ENCODE data around the gene STPG2. TPM values are rescaled to one million over a fixed set of nuclear protein-coding genes. Genes with fewer than 3 reads are reported as not detected.

STPG2 gene
- total and polyA plus RNA-seq, 2 of the 4 experiments (the other 2 are of a cell fraction) = not detected

DNA sequence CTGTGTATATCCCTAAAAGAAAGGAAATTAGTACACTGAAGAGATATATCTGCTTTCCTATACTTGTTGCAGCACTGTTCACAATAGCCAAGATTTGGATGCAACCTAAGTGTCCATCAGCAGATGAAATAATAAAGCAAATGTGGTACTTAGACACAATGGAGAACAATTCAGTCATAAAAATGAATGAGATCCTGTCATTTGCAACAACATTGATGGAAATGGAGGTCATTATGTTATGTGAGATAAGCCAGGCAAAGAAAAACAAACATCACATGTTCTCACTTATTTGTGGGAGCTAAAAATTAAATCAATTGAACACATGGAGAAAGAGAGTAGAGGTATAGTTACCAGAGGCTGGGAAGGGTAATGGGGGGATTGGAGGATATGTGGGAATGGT lies 611.9 kb downstream of the STPG2 start:
- Histone ChIP-seq H2AFZ (replicated peaks; ENCODE audit: low read length, poor library complexity) (no peak overlapping the region), H2BK5ac (ENCODE audit: low read depth, low read length, poor library complexity, severe bottlenecking) (no peak overlapping the region), H2BK20ac (ENCODE audit: low read depth, low read length) (no peak overlapping the region), H4K8ac (ENCODE audit: low read depth in 2 of 2, low read length in 2 of 2) (no peak overlapping the region), H4K91ac (ENCODE audit: insufficient read depth, low read depth, low read length) (no peak overlapping the region), H3K4me2 (ENCODE audit: low read depth, low read length) (no peak overlapping the region), H3K4me3 (ENCODE audit: insufficient read depth, low read depth, low read length) (no peak overlapping the region), H3K23ac (ENCODE audit: low read depth, low read length) (no peak overlapping the region), H4K5ac (ENCODE audit: low read depth, low read length) (no peak overlapping the region), H4K20me1 (ENCODE audit: insufficient read depth, low read length) (no peaks in the 10 kb centered on the region), H3K27me3 (ENCODE audit: control insufficient read depth, insufficient read depth, low read length) (no peaks in the 10 kb centered on the region), H3K18ac (ENCODE audit: low read depth, low read length) (no peak overlapping the region), H3K4ac (ENCODE audit: low read depth, low read length) (no peak overlapping the region), H2BK15ac (ENCODE audit: low read depth, low read length) (no peak overlapping the region), H3K36me3 (ENCODE audit: control insufficient read depth, insufficient read depth, low read length) (no peaks in the 10 kb centered on the region), H3K9me3 (ENCODE audit: control insufficient read depth, insufficient read depth, low read length) (0 out of 2 replicates have a peak, but pooled peaks cover 3% of the 10 kb centered on the region), H2AK9ac (replicated peaks; ENCODE audit: low read depth, low read length, poor library complexity) (no peak overlapping the region), H3K14ac (replicated peaks; ENCODE audit: low read depth, low read length) (no peak overlapping the region), H3K27ac (ENCODE audit: insufficient read depth, low read length) (no peak overlapping the region), H2BK120ac (ENCODE audit: low read depth, low read length) (no peak overlapping the region), H3K4me1 (ENCODE audit: control insufficient read depth, insufficient read depth, low read length) (no peaks in the 10 kb centered on the region), H3K9ac (ENCODE audit: low read depth, low read length) (no peak overlapping the region), H3K79me1 (ENCODE audit: low read depth in 1 of 2, low read length in 2 of 2) (no peaks in the 10 kb centered on the region), H3K9me1 (ENCODE audit: insufficient read depth, low read length) (no peaks in the 10 kb centered on the region), H3K56ac (ENCODE audit: extremely low read depth, insufficient read depth, low read length) (no peak overlapping the region), H2AK5ac (ENCODE audit: low read depth, low read length) (no peak overlapping the region)
- no peak for DNase-seq
- intact Hi-C loops (cut with micrococcal nuclease) = no loop called here
- POLR2A ChIA-PET (ENCODE audit: unreplicated experiment) = no interaction called here
- TF ChIP-seq SMC3 (IDR thresholded peaks at IDR 0.05; ENCODE audit: low read depth, low read length) (no peak), CTCF (conservative IDR thresholded peaks at IDR 0.05; ENCODE audit: low read depth, low read length) (no peak), USF2 (IDR thresholded peaks at IDR 0.05; ENCODE audit: low read depth, low read length) (no peak), RAD21 (IDR thresholded peaks at IDR 0.05; ENCODE audit: low read length) (no peak)
- CTCF ChIA-PET = no interaction called here
- no peak for ATAC-seq (ENCODE audit: low read depth)
- dilution Hi-C loops (cut with HindIII; ENCODE audit: low sequenced_read_pairs, unreplicated experiment) = no loop called here
- in situ Hi-C loops (cut with MboI; ENCODE audit: low sequenced_read_pairs) = no loop called here
- BruUV-seq (replicated peaks) = no TSS peak
